Left cardiac atrium (tissue), 4 donors: ENCODE measurements around the gene IQCM. TPM values are rescaled to one million over a fixed set of nuclear protein-coding genes. Genes with fewer than 3 reads are reported as not detected.
"Not testable (repeated sequence)": the region's sequence is repeated elsewhere in the genome, so short reads cannot be mapped to it uniquely, and the experiment has no call there.

Source experiments
- ATAC-seq, 2 donors: fragments of 200-7000 bp; cut with Tn5 transposase; one replicate each; pipeline ENCODE4 v1.9.1; 2020; ENCODE audit warnings: mild to moderate bottlenecking in 2 of 2, moderate library complexity in 2 of 2
- DNase-seq: peaks from one replicate; pipeline ENCODE4 v3.0.0-alpha.2; 2020
- intact Hi-C, 2 donors: fragments of 100-400 bp; cut with DNase I; formaldehyde crosslinking; loops; one replicate each; pipeline versions ENCODE4 v1.14.1 to v1.15.1; 2022 to 2023
- total RNA-seq, 2 donors: library from RNA; stranded (reverse); fragmentation: NEBNext Ultra II Directional; extraction: Animal tissue kit (Norgen Biotek cat#: 25700); gene quantifications; one replicate each; pipeline ENCODE4 v1.2.1, GENCODE V29; 2021
- donor health status: DM: no; HTN: yes; CAD: no.
- donor health status: DM: no; HTN: yes; CAD: no; lungs with severe emphysema.
- donor health status: DM: yes; HTN: yes; CAD: no.
- donor health status: Dilated cardiomyopathy.

Gene IQCM
- total RNA-seq, 2 donors from 2014 or later = not detected

- intact Hi-C loops = no loop called here
- peak in 1 of 2 donors; percentile 91 for ATAC-seq
- DNase-seq = no peak
Observed at GRCh38 chr4:149512501-149512900, 303.1 kb downstream of the IQCM start.

DNA sequence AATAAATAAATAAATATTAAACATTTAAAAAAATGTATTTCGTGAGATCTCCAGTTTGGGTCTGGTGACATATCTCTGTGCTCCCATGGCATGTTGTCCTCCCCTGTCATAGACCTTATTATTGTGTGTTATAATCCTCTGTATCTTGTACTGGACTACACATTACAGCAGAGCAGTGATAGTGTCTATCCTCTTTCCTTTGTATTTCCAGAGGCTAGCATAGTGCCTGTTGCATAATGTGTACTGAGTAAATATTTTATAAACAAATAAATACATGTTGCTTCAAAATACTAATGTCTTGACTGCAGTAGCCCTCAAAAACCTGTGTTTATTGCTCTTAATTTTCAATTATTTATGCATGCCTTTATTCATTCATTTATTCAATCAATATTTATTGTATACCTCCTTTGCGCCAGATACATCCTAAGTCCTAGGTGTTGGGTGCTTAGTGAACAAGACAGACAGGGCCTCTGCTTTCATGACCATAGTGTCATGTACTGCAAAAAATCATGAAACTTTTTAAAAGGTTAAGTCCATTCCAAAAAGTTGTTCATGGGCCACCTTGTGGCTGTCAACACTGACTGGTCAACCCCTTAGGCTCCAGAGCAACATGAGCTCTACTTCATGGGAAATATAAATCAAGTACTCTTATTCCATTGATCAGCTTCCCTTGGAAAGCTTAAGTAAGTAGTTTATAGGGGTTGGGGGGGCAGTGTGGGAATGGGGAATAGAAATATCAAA is 303.9 kb downstream of the IQCM start:
- DNase-seq = no peak
- ATAC-seq = no peak
- intact Hi-C loops = no loop called here

DNA sequence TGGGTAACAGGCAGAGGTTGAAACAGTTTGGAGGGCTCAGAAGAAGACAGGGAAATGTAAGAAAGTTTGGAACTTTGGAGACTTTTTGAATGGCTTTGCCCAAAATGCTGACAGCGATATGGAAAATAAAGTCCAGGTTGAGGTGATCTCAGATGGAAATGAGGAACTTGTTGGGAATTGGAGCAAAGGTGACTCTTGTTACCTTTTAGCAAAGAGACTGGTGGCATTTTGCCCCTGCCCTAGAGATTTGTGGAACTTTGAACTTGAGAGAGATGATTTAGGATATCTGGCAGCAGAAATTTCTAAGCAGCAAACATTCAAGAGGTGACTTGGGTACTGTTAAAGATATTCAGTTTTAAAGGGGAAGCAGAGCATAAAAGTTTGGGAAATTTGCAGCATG is 308.3 kb downstream of the IQCM start:
- ATAC-seq, intact Hi-C loops, DNase-seq: not testable (repeated sequence)

DNA sequence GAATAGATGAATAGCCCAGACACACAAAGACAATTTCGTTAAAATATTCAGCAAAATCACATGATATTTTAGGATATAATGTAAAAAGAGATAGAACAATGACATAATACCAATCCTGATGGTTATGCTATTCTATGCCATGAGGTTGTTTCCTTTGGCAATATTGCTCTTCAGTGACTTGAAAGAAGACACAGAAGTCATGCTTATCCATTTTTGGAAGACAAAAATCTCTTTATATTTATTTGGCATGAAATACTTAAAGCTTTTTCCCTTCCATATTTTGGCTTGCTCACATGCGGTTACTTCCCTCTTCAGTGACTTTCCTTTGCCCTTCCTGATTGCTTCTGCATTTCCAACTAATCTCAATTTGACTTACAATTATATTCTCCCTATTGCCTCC is 314.8 kb downstream of the IQCM start:
- DNase-seq (no peak), ATAC-seq (no peak)
- intact Hi-C loops = no loop called here

DNA sequence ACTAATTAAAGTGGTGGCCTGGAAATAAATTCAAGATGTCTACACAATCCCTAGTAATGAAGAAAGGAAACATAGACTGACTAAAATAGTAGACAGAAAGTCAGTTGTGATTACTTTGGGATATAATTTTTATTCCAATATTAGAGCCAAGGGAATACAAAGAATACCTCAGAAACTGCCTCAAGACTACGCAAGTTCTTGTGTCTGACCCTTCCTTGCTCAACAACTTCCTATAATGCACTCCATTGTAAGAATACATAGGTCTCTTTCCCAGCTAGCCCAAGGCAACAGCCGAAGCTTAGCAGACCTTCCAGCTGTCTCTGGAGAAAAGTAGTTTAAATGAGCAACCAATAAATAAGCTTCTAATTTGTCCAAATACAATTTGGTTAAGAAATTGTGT is 315.9 kb downstream of the IQCM start:
- ATAC-seq (no peak), DNase-seq (no peak)
- intact Hi-C loops = no loop called here

DNA sequence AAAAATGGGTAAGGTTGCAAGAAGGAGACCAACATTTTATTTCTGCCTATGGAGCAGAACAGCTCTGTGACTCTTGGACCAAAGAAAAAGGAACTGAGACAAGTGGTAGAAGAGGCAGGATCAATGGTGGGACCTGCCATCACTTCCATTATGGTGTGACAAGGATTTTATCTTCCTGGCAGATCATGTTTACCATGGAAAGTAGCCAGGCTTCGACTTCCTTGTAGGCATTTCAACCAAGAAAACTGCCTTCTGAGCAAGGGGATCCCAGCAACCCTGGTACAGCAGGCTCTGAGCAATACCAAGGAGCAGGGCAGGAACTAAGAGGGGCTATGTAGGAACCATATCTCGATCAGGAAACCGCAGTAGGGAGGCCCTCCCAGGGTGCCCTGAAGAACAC is 317.4 kb downstream of the IQCM start:
- ATAC-seq = no peak
- no peak for DNase-seq
- intact Hi-C loops = no loop called here

DNA sequence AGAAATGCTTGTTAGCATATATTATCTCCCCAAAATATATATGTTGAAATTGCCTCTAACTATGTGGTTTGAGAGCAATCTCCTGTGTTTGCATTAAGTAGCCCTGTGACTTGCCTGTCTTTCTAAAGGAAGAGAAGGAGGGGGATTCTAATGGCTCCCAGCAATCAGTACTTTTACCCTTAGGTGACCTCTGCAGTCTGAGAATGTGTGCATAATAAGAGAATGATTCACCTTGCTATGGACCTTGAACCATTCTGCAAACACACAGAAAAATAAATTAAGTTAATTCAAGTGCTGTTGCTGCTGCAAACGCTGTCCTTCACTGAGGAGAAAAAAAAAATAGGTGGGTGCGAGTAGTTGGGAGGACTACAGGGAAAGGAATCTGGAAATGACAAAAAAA is 322.2 kb downstream of the IQCM start:
- intact Hi-C loops = no loop called here
- ATAC-seq (no peak), DNase-seq (no peak)

GRCh38 chr4:149489321-149489720 is 326.3 kb downstream of the IQCM start:
- no peak for ATAC-seq
- no peak for DNase-seq
- intact Hi-C loops = no loop called here

DNA sequence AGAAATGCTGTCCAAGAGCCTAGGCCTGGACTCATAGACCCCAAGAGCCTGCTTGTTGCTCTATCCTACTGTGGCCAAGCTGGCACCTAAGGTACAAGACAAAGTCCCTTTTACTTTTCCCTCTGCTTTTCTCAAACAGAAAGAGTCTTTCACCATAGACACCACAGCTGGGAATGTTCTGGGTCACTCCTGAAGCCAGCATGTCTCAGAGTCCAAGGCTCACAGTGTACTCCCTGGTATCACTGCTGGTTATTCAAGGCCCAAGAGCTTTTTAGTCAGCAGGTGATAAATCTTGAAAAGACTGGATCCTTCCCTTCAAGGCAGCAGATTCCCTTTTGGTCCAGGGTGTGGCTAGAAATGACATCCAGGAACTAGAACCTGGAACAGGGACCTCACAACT is 328.8 kb downstream of the IQCM start:
- DNase-seq (no peak), ATAC-seq (no peak)
- intact Hi-C loops = no loop called here

GRCh38 chr4:149468669-149469068 is 347.0 kb downstream of the IQCM start:
- not testable (repeated sequence) for DNase-seq, ATAC-seq

DNA sequence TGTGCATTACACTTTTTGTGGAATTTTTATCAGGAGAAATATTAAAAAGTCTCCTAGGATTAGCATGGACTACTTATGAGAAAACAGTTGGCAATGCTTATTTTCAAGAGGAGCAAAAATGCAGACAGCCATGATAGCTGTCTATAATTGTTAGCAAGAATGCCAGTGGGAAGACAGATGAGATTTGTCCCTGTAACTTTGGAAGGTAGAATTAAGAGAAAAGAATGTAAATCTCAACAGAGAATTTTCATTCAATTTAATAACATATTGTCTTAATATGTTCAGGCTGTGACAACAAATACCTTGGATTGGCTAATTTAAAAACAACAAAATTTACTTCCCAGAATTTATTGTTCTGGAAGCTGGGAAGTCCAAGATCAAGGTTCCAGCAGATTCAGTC is 349.2 kb downstream of the IQCM start:
- DNase-seq (no peak), ATAC-seq (no peak)
- intact Hi-C loops = no loop called here

More at GRCh38 chr4:149468669-149469068, 347.0 kb downstream of the IQCM start:
- intact Hi-C loops = not testable (repeated sequence)

- intact Hi-C loops = no loop called here
- DNase-seq = no peak
- no peak for ATAC-seq
Observed at GRCh38 chr4:149465955-149466354, 349.7 kb downstream of the IQCM start.

DNA sequence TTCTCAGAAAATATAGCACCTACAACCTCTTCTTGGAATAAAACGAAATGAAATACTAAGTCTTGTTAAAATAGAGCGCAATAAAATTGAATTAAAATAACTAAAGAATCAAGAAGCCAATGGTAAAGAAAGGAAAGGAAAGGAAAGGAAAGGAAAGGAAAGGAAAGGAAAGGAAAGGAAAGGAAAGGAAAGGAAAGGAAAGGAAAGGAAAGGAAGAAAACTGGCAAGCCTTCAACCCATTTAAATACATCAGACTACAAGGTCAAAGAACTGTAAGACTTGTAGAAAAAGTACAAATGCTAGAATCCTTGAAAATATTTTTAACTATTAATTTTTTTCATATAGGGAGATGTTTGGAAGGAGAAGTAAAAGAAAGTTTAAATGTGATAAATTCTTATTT is 372.1 kb downstream of the IQCM start:
- ATAC-seq (no peak), DNase-seq (no peak)
- intact Hi-C loops = no loop called here

DNA sequence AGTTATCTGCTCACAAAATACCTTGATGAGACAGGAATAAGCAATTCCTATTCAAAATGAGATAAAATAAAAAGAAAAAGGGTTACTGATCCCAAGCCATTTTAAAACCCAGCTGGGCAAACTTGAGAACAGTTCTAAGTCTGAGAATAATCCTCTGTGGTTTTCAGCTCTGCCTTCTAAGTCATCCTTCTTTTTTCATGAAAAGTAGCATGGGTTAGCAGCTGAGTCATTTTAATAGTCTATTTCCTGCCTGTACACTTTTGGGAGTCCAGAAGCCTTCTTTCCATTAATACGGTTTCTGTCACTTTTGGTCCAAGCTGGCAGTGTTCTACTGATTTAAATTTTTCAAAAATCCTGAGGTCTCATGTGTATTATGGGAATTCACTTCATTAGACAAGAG is 374.3 kb downstream of the IQCM start:
- ATAC-seq (no peak), DNase-seq (no peak)
- intact Hi-C loops = no loop called here

- intact Hi-C loops = no loop called here
- ATAC-seq (no peak), DNase-seq (no peak)
Observed at GRCh38 chr4:149426461-149426860, 389.2 kb downstream of the IQCM start.

- intact Hi-C loops = no loop called here
- peak; percentile 61 to 78 for ATAC-seq
Observed at GRCh38 chr4:149409555-149409962, 406.1 kb downstream of the IQCM start.

DNA sequence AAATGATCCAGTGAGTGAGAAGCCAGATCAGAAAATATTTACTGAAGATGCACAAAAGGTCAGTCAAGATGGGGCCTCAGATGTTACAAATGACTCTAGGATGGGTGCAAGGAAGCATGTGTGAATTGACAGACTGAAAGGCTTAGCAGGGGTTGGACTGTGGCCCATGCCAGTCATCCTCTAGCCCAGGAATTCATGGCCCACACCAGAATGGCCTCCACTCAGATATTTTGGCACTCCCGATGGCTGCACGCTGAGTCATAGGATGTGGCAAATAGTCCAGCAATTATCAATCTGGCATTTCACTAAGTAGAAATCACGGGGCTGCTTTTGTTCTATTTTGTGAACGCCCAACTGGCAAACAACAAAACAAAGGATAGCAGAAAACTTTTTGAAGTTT is 406.5 kb downstream of the IQCM start:
- intact Hi-C loops = no loop called here
- ATAC-seq (peak; percentile 93 to 98), DNase-seq (peak; percentile 62)

More at GRCh38 chr4:149409555-149409962, 406.1 kb downstream of the IQCM start:
- no peak for DNase-seq

DNA sequence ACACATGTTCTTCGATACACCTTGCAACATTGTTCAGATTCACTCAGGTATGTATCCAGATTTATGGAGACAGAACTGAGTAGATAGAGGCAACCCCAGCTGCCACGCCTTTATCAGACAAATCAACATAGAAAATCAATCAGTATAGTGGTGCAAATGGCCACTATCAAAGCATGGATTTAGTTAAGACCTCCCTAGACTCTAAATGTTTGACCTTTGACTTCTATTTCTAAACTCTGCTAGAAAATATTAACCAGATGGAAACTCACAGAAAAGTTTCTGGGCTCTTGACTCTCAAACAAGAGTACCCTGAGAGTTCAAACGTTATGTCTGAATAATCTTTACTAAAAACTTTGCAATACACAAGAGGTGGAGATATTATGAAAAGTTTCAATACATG is 411.5 kb downstream of the IQCM start:
- ATAC-seq (no peak), DNase-seq (no peak)
- intact Hi-C loops = no loop called here

DNA sequence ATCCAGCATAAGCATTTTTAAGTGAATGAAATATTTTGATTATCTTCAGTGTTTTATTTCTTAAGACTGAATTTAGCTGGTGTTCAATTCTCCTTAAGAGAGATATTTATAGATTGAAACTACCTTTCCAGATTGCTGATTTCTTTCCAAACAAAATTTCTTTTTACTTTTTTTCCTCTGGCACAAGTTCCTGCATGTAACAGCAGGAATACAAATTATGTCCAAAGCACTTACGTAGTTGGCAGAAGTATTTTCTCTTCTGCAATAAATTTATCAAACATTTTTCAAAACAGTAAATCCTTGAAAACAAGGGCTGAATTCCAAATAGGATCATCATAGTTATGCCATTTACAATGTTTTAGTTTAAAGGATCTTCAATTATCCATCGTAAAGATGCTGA is 412.6 kb downstream of the IQCM start:
- DNase-seq (no peak), ATAC-seq (no peak)
- intact Hi-C loops = no loop called here

DNA sequence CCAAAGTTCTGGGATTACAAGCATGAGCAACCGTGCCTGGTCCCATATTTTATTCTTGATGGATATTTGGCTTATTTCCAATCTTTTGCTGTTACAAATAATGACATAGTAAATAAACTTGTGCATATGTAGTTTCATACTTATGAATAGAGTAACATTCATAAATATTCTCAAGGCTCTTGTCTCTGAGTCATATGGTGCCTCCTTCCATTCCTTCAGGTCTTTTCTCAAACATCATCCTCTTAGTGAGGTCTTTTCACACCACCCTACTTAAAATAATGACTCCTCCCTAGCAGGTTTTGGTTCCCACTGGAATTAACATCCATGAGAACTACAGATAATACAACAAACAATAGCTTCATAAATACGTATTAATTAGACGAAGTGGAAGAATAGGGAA is 416.6 kb downstream of the IQCM start:
- DNase-seq = no peak
- intact Hi-C loops = no loop called here
- ATAC-seq = no peak

- peak; percentile 63 to 71 for ATAC-seq
- DNase-seq = no peak
- intact Hi-C loops = loop anchor here (2.0 to 10.0 kb wide), 3 partner anchors 174 to 528 kb away; no protein-coding TSS in a partner anchor
Observed at GRCh38 chr4:149370785-149371420, 444.7 kb downstream of the IQCM start.
